GM18951 (cell line): ENCODE results near the gene ZNF30.
"Not testable (repeated sequence)": the region's sequence is repeated elsewhere in the genome, so short reads cannot be mapped to it uniquely, and the experiment has no call there.

Source experiments
- POLR2A ChIP-seq: IDR thresholded peaks from 4 replicates; pipeline ENCODE4 v1.6.1; 2011; ENCODE audit warnings: mild to moderate bottlenecking; ENCODE audit not compliant: insufficient read length, insufficient read depth; ENCODE audit errors: extremely low read depth
- in situ Hi-C: fragments of 300-500 bp; cut with MboI; formaldehyde crosslinking; loops from one replicate; pipeline ENCODE4 v1.12.0; 2022; ENCODE audit warnings: low sequenced_read_pairs, mixed read lengths, inconsistent platforms; ENCODE audit not compliant: unreplicated experiment

The ZNF30 gene

DNA sequence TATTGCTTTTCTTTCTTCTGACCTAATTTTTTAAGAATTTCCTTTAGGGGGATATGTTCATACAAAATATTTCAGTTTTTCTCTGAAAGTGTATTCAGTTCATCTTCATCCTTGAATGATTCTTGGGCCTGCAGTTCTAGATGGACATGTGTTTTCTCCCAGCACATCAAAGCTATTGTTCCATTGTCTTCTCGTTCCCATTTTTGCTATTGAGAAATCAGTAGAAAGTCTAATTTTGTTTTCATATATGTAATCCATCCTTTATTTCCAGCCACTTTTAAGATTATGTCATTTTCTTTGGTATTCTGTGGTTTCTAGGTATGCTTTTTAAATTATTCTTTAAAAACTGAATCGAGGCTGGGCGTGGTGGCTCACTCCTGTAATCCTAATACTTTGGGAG lies 57.6 kb downstream of the ZNF30 start:
- in situ Hi-C loops, result no loop called here
- no peak for TF ChIP-seq POLR2A

DNA sequence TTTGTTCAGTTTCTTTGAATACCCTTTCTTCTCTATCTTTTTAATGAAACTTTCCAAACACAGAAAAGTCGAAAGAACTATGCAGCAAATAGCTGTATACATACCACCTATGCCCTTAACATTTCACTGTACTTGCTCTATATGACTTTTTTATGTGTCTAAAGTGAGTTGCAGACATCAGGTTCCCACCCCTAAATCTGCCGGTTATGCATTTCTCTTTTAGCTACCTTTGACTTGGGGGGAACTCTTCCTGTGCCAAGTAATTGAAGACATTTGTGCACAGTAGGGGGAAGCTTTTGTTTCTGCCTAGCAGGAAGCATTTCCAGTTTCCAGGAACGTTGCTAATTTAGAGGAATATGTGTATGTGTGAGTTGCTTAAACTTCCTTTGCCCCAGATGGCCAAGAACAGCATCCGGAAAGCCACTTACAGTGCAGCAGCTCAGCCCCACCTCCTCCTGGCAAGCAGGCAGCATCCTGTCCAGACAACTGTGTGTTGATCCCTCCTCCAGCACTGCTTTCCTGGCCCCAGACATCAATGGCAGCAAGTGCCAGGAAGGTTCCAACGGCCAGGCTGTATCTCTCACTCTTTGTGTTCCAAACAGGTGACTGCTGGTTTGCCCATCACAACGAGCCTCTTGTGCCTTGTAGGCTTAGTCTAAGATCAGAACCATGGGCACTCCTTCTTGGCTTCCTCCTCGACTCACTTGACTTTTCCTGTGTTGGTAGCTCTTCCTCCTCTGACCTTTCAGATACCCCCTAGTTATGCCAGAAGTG lies 58.7 kb downstream of the ZNF30 start:
- in situ Hi-C loops, result no loop called here
- TF ChIP-seq POLR2A, result no peak

DNA sequence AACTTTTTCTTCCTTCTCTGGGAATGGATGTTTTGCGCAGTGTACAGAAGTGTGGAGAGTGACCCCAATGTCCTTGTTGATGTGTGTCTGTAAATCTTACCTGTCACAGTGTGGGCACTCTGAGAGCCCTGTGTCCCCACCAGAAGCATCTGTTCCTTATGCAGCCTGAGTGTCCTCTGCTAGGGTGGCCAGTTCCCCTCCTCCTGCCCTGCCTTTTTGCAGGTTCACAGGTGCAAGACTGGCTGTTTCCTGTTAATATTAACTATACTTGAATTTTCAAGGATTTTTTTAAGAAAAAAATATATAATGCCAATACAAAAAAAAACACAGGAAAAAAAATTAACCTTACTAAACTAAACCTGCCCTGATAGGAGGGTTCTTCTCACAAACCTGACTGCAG lies 61.4 kb downstream of the ZNF30 start:
- in situ Hi-C loops, result no loop called here
- no peak for TF ChIP-seq POLR2A

DNA sequence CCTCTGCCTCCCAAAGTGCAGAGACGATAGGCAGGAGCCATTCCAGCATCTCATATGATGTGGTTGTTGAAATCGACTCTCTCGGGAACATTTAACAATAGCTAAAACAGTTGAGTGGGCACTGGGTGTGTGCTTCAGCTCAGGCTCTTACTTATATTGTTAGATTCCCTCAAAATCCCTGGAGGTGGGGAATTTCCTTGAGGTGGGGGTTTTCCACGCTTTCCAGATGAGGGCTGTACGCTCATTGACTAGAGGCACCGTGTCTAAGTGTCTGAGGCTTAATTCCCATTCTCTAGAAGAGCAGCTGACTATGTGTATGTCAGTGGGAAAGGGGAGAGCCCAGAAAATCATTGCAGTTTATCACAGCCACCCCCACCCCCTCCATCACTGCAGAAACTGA lies 62.6 kb downstream of the ZNF30 start:
- in situ Hi-C loops, result no loop called here
- TF ChIP-seq POLR2A, result no peak

DNA sequence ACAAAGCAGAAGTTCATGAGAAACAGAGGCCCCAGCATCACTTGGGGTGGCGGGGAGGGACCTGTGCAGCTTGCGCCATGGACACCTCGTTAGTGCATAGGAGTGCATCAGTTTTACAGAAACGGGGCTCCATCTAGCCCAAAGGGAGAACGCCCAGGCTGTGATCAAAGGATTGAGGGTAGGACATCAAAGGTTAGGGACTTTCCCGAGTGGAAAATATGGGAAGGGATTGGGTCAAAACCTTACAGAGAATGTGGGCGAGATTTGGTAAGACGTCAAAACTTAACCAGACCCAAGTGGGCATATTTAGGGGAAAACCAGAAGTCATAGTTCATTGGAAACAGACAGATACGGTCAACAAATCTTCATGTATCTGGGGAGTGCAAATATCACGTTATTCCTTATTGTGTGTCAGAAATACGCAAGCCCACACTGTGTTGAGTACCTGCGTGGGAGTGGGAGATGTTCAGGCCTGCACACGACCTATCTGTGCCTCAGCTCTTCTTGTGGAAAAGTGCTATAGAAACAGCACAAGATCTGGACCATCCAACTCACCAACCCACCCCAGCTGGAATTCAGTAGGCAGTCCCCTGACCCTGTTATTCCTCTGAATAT lies 64.0 kb downstream of the ZNF30 start:
- no peak for TF ChIP-seq POLR2A
- in situ Hi-C loops, result no loop called here

DNA sequence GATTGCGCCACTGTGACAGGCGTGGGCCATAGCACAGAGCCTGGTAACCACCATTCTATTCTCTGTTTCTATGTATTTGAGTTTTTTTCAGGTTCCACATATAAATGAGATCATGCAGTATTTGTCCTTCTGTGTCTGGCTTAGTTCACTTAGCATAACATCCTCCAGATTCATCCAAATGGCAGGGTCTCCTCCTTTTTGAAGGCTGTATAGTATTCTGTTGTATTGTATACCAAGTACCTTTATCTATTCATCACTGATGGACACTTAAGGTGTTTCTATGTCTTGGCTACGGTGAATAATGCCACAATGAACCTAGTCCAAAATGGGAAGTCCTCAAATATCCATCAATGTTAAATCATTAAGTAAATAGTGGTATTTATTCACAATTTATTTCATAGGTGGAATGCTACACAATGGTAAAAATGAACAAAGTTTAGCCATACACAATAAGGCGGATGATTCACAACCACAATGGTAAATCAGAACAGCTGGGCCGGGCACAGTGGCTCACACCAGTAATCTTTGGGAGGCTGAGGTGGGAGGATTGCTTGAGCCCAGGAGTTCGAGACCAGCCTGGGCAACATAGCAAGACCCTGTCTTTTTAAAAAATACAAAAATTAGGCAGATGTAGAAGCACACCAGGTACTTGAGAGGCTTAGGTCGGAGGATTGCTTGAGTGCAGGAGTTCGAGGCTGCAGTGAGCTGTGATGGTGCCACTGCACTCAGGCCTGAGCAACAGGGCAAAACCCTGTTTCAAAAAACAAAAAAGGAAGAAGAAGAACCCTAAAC lies 65.0 kb downstream of the ZNF30 start:
- in situ Hi-C loops, result no loop called here
- no peak for TF ChIP-seq POLR2A

DNA sequence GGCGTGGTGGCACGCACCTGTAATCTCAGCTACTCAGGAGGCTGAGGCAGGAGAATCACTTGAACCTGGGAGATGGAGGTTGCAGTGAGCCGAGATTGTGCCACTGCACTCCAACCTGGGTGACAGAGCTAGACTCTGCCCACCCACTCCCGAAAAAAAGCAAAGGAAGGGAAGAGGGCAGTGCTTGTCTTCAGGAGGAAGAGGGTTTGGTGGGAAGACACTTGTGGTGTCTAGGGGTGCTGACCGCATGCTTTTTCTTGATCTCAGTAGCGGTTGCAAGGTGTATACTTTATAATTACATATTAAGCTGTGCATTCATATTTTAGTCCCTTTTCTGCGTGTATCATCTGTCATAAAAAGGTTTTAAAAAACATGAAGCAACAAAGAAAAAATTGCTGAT lies 65.9 kb downstream of the ZNF30 start:
- in situ Hi-C loops, result not testable (repeated sequence)

DNA sequence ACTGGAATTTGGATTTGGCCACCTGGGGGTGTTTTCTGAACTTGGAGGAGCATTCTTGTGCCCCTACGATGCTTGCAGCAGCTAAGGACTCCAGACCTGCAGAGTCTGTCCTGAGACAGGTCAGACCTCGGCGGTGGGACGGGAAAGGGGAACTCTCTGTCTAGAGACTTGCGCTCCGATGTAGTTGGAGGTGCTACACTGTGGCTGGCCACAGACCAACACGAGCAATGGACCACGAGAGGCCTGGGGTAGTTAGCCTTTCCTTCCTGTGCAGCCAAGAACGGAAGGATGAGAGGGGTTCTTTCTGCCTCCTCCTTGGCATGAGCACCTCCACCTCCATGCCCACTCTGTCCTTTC lies 67.6 kb downstream of the ZNF30 start:
- no peak for TF ChIP-seq POLR2A
- in situ Hi-C loops, result no loop called here
